GM19239 (cell line): ENCODE results near the gene ARMH4.

Source experiments
- DNase-seq: peaks from one replicate; pipeline ENCODE4 v3.0.0; 2011; ENCODE audit warnings: low spot score; ENCODE audit not compliant: insufficient read length
- FAIRE-seq: peaks from 2 replicates; lab custom pipeline; 2011; peaks lifted over from hg19 to GRCh38; lab: Jason Lieb, UNC

The ARMH4 gene

GRCh38 chr14:58106446-58106845 is 45.6 kb downstream of the ARMH4 start:
- FAIRE-seq, result no peak
- no peak for DNase-seq

- DNase-seq (no peak), FAIRE-seq (no peak)
Observed at GRCh38 chr14:58104808-58105207, 47.2 kb downstream of the ARMH4 start.

GRCh38 chr14:58100735-58101368 is 51.2 kb downstream of the ARMH4 start:
- FAIRE-seq, result no peak

GRCh38 chr14:58099682-58100081 is 52.3 kb downstream of the ARMH4 start:
- FAIRE-seq, result no peak
- no peak for DNase-seq

More at GRCh38 chr14:58100735-58101368, 51.2 kb downstream of the ARMH4 start:
- no peak for DNase-seq

GRCh38 chr14:58098507-58098906 is 53.5 kb downstream of the ARMH4 start:
- DNase-seq (no peak), FAIRE-seq (no peak)

- FAIRE-seq (no peak), DNase-seq (no peak)
Observed at GRCh38 chr14:58096731-58097130, 55.3 kb downstream of the ARMH4 start.

GRCh38 chr14:58091883-58092630 is 60.0 kb downstream of the ARMH4 start:
- FAIRE-seq, result no peak

GRCh38 chr14:58089612-58090011 is 62.4 kb downstream of the ARMH4 start:
- FAIRE-seq, result no peak
- no peak for DNase-seq

More at GRCh38 chr14:58091883-58092630, 60.0 kb downstream of the ARMH4 start:
- DNase-seq, result no peak

- DNase-seq (no peak), FAIRE-seq (no peak)
Observed at GRCh38 chr14:58088961-58089360, 63.1 kb downstream of the ARMH4 start.

- no peak for FAIRE-seq
- no peak for DNase-seq
Observed at GRCh38 chr14:58085877-58086276, 66.1 kb downstream of the ARMH4 start.

GRCh38 chr14:58082491-58083098 is 69.4 kb downstream of the ARMH4 start:
- no peak for FAIRE-seq
- no peak for DNase-seq

GRCh38 chr14:58082011-58082410 is 70.0 kb downstream of the ARMH4 start:
- DNase-seq (no peak), FAIRE-seq (no peak)

GRCh38 chr14:58078471-58078870 is 73.5 kb downstream of the ARMH4 start:
- no peak for FAIRE-seq
- DNase-seq, result no peak

GRCh38 chr14:58078068-58078467 is 73.9 kb downstream of the ARMH4 start:
- no peak for FAIRE-seq
- DNase-seq, result no peak

- DNase-seq (no peak), FAIRE-seq (no peak)
Observed at GRCh38 chr14:58077621-58078020, 74.4 kb downstream of the ARMH4 start.

- DNase-seq, result no peak
- no peak for FAIRE-seq
Observed at GRCh38 chr14:58073516-58073915, 78.5 kb downstream of the ARMH4 start.

- FAIRE-seq, result peak; percentile 84
- DNase-seq, result peak; percentile 51
Observed at GRCh38 chr14:58072288-58073071, 79.5 kb downstream of the ARMH4 start.

GRCh38 chr14:58071341-58071740 is 80.7 kb downstream of the ARMH4 start:
- FAIRE-seq, result no peak

GRCh38 chr14:58068306-58068705 is 83.7 kb downstream of the ARMH4 start:
- DNase-seq (no peak), FAIRE-seq (no peak)

More at GRCh38 chr14:58071341-58071740, 80.7 kb downstream of the ARMH4 start:
- DNase-seq, result no peak

GRCh38 chr14:58066115-58066514 is 85.9 kb downstream of the ARMH4 start:
- DNase-seq (no peak), FAIRE-seq (no peak)

GRCh38 chr14:58061581-58061980 is 90.4 kb downstream of the ARMH4 start:
- FAIRE-seq, result no peak

More at GRCh38 chr14:58061581-58061980, 90.4 kb downstream of the ARMH4 start:
- no peak for DNase-seq
